LNCaP clone FGC (cell line): ENCODE results near the gene COPB1.

ENCODE experiments used
- DNase-seq: peaks from one replicate; pipeline ENCODE4 v3.0.0-alpha.2; 2011; ENCODE audit warnings: low read depth
- H3K4me3 ChIP-seq: 2 replicates; pipeline ENCODE4 v1.5.1; 2011; ENCODE audit warnings: mild to moderate bottlenecking, low read depth, low read length, control low read depth
- TF ChIP-seq, protein P1 (sequence below): IDR thresholded peaks from 2 replicates; pipeline ENCODE4 v1.5.1; 2012; ENCODE audit warnings: mild to moderate bottlenecking; ENCODE audit not compliant: control insufficient read depth, insufficient read depth; ENCODE audit errors: extremely low read depth

Gene COPB1

DNA sequence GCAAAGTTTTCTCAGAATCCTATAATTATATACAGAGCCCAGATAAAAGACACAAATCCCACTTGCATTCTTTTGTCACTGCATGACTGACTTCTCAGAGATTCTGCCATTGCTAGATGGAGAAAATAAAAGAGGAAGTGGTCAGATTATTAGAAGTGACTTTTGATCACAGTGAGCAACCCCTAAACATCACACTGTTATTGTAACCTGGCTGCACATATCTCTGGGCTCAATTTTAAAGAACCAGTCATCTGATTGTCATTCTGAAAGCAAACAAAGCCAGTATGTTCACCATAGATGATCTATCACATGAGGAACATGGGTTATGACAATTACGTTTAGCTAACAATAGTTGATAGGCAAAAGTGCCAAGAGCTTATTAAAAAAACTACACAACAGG, 47.8 kb downstream of the COPB1 start:
- TF ChIP-seq, protein P1, sequence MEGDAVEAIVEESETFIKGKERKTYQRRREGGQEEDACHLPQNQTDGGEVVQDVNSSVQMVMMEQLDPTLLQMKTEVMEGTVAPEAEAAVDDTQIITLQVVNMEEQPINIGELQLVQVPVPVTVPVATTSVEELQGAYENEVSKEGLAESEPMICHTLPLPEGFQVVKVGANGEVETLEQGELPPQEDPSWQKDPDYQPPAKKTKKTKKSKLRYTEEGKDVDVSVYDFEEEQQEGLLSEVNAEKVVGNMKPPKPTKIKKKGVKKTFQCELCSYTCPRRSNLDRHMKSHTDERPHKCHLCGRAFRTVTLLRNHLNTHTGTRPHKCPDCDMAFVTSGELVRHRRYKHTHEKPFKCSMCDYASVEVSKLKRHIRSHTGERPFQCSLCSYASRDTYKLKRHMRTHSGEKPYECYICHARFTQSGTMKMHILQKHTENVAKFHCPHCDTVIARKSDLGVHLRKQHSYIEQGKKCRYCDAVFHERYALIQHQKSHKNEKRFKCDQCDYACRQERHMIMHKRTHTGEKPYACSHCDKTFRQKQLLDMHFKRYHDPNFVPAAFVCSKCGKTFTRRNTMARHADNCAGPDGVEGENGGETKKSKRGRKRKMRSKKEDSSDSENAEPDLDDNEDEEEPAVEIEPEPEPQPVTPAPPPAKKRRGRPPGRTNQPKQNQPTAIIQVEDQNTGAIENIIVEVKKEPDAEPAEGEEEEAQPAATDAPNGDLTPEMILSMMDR = no peak
- no peak for DNase-seq
- no peak overlapping the region for H3K4me3 ChIP-seq

DNA sequence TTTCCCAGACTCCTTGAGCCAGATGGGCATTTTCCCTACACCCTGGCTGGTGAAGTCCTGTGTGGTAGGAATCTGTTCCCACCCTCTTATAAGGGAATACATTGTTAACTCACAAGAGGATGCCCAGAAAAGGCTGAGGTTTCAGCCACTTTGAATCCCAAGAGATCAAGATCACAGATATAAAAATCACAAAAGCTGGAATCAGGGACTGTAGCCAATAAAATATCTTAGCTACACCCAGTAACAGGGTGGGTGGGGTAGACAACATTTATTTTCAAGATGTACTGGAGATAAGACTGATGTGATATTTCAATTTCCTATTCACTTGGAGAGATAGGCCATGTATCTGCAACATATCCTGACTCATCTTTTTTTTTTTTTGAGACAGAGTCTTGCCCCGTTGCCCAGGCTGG, 50.3 kb downstream of the COPB1 start:
- DNase-seq = no peak

DNA sequence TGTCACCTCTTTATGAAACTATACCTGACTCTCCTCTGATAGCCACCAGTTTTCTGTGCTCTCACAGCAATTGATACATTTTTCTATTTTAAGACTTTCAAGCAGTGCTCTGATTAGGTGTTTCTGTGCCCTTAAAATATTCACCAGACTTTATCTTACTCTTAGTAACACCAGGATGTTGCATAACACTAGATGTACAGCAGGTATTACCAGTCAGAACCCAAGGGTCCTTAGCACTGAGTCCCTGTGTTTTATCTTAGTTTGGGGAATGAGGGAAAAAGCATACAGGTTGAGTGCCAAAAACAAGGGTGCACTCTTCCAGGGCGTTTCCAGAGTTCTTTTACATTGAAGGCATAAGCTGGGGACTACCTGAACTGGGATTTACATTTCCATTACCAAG, 51.4 kb downstream of the COPB1 start:
- no peak for DNase-seq
- TF ChIP-seq, protein P1 = no peak
- H3K4me3 ChIP-seq = no peak overlapping the region

More for the DNA sequence above, 50.3 kb downstream of the COPB1 start:
- TF ChIP-seq, protein P1 = no peak
- no peak overlapping the region for H3K4me3 ChIP-seq

DNA sequence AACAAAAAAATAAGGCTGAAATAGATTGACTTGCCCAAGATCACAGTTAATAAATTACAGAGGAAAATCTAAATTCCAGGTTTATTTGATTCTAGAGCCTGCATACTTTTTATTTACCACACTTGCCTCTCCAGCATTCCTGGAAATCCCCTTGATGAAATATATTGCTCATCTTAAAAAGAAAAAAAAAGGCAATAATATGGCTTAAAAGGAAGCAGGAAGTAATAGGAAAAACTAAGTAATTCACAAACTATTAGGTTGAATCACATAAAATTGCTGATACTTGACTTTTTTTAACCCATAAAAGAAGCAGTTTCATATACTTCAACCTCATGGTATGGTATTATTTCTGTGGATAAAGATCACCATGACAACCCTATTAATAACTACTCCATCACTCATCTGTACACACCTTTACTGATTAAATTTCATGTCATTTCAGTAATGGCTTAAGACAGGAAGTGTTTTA, 52.9 kb downstream of the COPB1 start:
- TF ChIP-seq, protein P1 = no peak
- DNase-seq = no peak
- H3K4me3 ChIP-seq = no peak overlapping the region

DNA sequence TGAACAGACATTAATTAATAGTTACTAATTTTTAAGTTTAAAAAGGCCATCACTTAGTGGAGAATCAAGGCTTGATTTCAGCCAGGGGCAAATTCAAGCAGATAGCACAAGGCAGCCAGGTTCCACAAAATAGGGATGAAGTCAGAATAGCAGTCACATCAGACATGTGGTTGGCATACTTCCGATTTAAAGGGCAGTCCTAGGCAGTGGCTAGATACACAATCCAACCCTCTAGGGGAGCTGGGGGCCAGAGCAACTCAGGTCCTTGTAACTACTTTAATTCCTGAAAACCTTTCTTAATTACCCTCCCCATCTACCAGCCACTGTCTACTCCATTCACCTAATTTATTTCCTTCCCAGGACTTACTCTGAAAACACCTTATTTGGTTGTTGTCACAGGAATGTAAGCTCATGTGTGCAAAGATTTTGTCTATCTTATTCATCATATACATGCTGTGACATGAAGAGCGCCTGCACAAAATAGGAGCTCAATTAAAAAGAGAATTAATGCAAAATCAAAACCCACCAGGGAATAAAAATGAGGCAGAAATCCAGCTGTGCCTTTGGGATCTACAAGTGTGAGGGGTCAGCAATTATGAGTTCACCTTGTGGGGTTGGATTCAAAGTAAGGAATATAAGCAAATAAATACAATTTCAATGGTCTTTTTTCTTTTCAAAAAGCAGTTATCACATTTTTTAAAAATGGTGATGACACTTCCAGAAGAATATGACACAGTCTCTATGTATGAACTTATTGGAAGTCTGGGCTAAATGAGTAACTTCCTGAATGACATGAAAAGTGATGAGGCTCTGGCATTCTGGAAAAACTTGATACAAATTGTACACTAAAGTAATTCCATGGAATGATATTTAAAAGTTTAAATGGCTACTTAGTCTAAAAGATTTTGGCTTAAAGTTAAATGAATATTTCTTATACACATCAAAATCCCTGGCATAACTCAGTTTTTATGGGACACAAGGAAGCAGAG, 53.8 kb downstream of the COPB1 start:
- H3K4me3 ChIP-seq = no peak overlapping the region
- no peak for DNase-seq
- TF ChIP-seq, protein P1 = no peak

DNA sequence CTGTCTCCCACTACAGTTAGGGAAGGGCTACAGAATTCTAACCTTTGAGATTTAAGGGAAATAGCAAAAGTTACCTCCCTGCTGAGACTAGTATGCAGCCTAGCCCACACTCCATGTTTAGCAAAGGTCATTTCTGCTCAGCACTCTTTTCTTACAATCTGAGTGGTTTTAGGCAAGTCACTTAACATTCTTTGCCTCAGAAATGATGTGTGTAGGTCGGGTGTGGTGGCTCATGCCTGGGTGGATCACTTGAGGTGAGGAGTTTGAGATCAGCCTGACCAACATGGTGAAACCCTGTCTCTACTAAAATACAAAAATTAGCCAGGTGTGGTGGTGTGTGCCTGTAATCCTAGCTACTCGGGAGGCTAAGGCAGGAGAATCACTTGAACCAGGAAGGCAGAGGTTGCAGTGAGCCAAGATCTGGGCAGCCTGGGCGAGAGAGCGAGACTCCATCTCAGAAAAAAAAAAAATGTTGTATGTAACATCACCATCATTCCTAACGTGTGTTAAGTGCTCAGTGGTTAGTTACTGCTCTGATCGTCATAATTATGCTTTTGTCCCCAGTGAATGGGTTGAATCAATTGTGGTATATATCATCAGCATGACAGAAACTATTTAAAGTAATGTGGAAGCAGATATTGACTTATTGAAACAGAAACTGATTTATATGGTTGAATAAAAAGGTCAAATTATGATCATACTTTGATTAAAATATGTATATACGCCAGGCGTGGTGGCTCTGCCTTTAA, 55.0 kb downstream of the COPB1 start:
- no peak for DNase-seq
- H3K4me3 ChIP-seq = no peak overlapping the region
- TF ChIP-seq, protein P1 = no peak
